HepG2 (cell line): ENCODE results near the gene KCNMB2. TPM values are rescaled to one million over a fixed set of nuclear protein-coding genes. Genes with fewer than 3 reads are reported as not detected.

Source experiments
- ATAC-seq: fragments of 200-7000 bp; cut with Tn5 transposase; 3 replicates; pipeline ENCODE4 v1.9.1; 2020; ENCODE audit warnings: mild to moderate bottlenecking, moderate library complexity
- BruUV-seq: library from RNA; stranded (reverse); fragments of 400-500 nt; replicated peaks from 2 replicates; lab custom pipeline; 2021; lab: Mats Ljungman, UMichigan
- CTCF ChIA-PET: fragments of 300-600 bp; formaldehyde crosslinking; extraction: SDS; loops from one replicate; lab custom pipeline; 2021; ENCODE audit warnings: low total read pairs, inconsistent platforms, low intra/inter-chr PET ratio; lab: Yijun Ruan, JAX
- POLR2A ChIA-PET: fragments of 350-600 bp; sonication (Branson Sonifier 250); formaldehyde crosslinking; loops from one replicate; lab custom pipeline; 2020; ENCODE audit warnings: antibody characterized with exemption, inconsistent platforms; lab: Yijun Ruan, JAX
- DNase-seq: peaks from one replicate; pipeline ENCODE4 v3.0.0-alpha.2; 2015; ENCODE audit warnings: low spot score
- FAIRE-seq: peaks from 3 replicates; lab custom pipeline; 2011; peaks lifted over from hg19 to GRCh38; lab: Jason Lieb, UNC
- H2AFZ ChIP-seq: one replicate; pipeline ENCODE4 v1.6.1; 2011; ENCODE audit warnings: low read length, inconsistent platforms
- H3K27ac ChIP-seq: fragments of 300-600 bp; 3 replicates; pipeline ENCODE4 v1.8.0; 2011; ENCODE audit warnings: mixed run types, mild to moderate bottlenecking, mixed read lengths, low read length, inconsistent platforms; ENCODE audit not compliant: insufficient read depth; ENCODE audit errors: extremely low read length
- H3K27me3 ChIP-seq, 2 experiments: fragments of 200-600 bp in 1 of 2; 2 replicates in 1 of 2; 3 replicates in 1 of 2; pipeline versions ENCODE4 v1.6.0 to v1.8.0; 2011; ENCODE audit warnings: low read length in 2 of 2, mild to moderate bottlenecking in 2 of 2, moderate library complexity in 2 of 2, inconsistent platforms in 1 of 2; ENCODE audit not compliant: insufficient read depth in 2 of 2, control insufficient read depth in 1 of 2
- H3K36me3 ChIP-seq, 2 experiments: fragments of 200-600 bp in 1 of 2; replicated peaks in 1 of 2; 2 replicates in 1 of 2; 3 replicates in 1 of 2; pipeline versions ENCODE4 v1.5.1 to v1.8.0; 2011; ENCODE audit warnings: low read length in 2 of 2, inconsistent platforms in 1 of 2; ENCODE audit not compliant: insufficient read depth in 2 of 2, control insufficient read depth in 1 of 2
- H3K4me1 ChIP-seq: 2 replicates; pipeline ENCODE4 v1.5.1; 2012; ENCODE audit warnings: low read length, inconsistent platforms; ENCODE audit not compliant: insufficient read depth
- H3K4me2 ChIP-seq: 2 replicates; pipeline ENCODE4 v1.6.0; 2011; ENCODE audit warnings: low read depth, low read length, inconsistent platforms
- H3K4me3 ChIP-seq, 3 experiments: fragments of 200-600 bp in 1 of 3; sonication (generic), shearing (Covaris generic) in 1 of 3; replicated peaks in 1 of 3; 2 replicates each; pipeline ENCODE4 v1.5.1; 2011 to 2016; ENCODE audit warnings: low read length in 3 of 3, inconsistent platforms in 2 of 3, low read depth in 2 of 3, mild to moderate bottlenecking in 2 of 3, control low read depth in 1 of 3, mixed read lengths in 1 of 3; ENCODE audit not compliant: insufficient read depth in 1 of 3
- H3K79me2 ChIP-seq: one replicate; pipeline ENCODE4 v1.6.1; 2011; ENCODE audit warnings: low read length, inconsistent platforms; ENCODE audit not compliant: insufficient read depth
- H3K9ac ChIP-seq: 2 replicates; pipeline ENCODE4 v1.6.0; 2011; ENCODE audit warnings: mild to moderate bottlenecking, low read depth, low read length, inconsistent platforms; ENCODE audit not compliant: insufficient read depth
- H3K9me3 ChIP-seq: 2 replicates; pipeline ENCODE4 v1.5.1; 2012; ENCODE audit warnings: mild to moderate bottlenecking, low read length
- H4K20me1 ChIP-seq: 2 replicates; pipeline ENCODE4 v1.6.0; 2011; ENCODE audit warnings: inconsistent platforms, mild to moderate bottlenecking, low read length, moderate library complexity; ENCODE audit not compliant: insufficient read depth
- ETV5 ChIP-seq: IDR thresholded peaks from 2 replicates; pipeline ENCODE4 v1.6.1; 2018; ENCODE audit warnings: missing biosample characterization, missing genetic modification reagents, inconsistent platforms, borderline replicate concordance
- KAT2B ChIP-seq: fragments of 150-350 bp; IDR thresholded peaks from 2 replicates; pipeline ENCODE4 v1.6.1; 2014; ENCODE audit warnings: low read depth, low read length, borderline replicate concordance
- MED8 ChIP-seq: sonication (generic); formaldehyde crosslinking; IDR thresholded peaks from 2 replicates; pipeline ENCODE4 v1.8.1; 2023; ENCODE audit warnings: mild to moderate bottlenecking, missing genetic modification reagents; ENCODE audit not compliant: insufficient replicate concordance
- PHB2 ChIP-seq: fragments of 450-650 bp; IDR thresholded peaks from 2 replicates; pipeline ENCODE4 v1.6.1; 2018; ENCODE audit not compliant: partially characterized antibody
- PHF5A ChIP-seq: IDR thresholded peaks from one replicate; pipeline ENCODE4 v1.6.1; 2018; ENCODE audit warnings: low read depth, missing genetic modification reagents; ENCODE audit not compliant: unreplicated experiment
- THYN1 ChIP-seq: sonication (generic); formaldehyde crosslinking; IDR thresholded peaks from 2 replicates; pipeline ENCODE4 v1.8.1; 2023; ENCODE audit warnings: low read depth, mild to moderate bottlenecking, moderate library complexity, missing genetic modification reagents, borderline replicate concordance
- ZNF672 ChIP-seq: sonication (generic); formaldehyde crosslinking; IDR thresholded peaks from 2 replicates; pipeline ENCODE4 v1.8.1; 2022; ENCODE audit warnings: missing genetic modification reagents
- ZNF772 ChIP-seq: sonication (generic); formaldehyde crosslinking; IDR thresholded peaks from 2 replicates; pipeline ENCODE4 v1.5.0; 2020; ENCODE audit warnings: mild to moderate bottlenecking, missing genetic modification reagents
- ZNF777 ChIP-seq: sonication (generic); formaldehyde crosslinking; IDR thresholded peaks from 2 replicates; pipeline ENCODE4 v1.4.0; 2020; ENCODE audit warnings: missing genetic modification reagents
- ZNF839 ChIP-seq: sonication (generic); formaldehyde crosslinking; IDR thresholded peaks from 2 replicates; pipeline ENCODE4 v1.4.0; 2020; ENCODE audit warnings: missing genetic modification reagents, mild to moderate bottlenecking, borderline replicate concordance
- ZSCAN20 ChIP-seq: sonication (generic); formaldehyde crosslinking; IDR thresholded peaks from 2 replicates; pipeline ENCODE4 v1.4.0; 2020; ENCODE audit warnings: missing genetic modification reagents, mild to moderate bottlenecking, borderline replicate concordance
- in situ Hi-C: cut with HindIII; loops from 2 replicates; pipeline ENCODE4 v1.10.0; 2017; ENCODE audit warnings: low pct_unique_long_range_greater_than_20kb; ENCODE audit not compliant: extremely low pct_ligation_motif_present
- intact Hi-C: fragments of 100-400 bp; cut with micrococcal nuclease; formaldehyde crosslinking; loops from one replicate; pipeline ENCODE4 v1.10.0; 2022; ENCODE audit not compliant: unreplicated experiment
- polyA plus RNA-seq, 8 experiments: library from polyadenylated mRNA; depleted of rRNA in 3 of 8; stranded (reverse) in 7 of 8; unstranded in 1 of 8; fragments of >200 nt; fragmentation: Illumina TruSeq in 4 of 8; extraction: Trizol in 4 of 8; gene quantifications; 2 replicates each; pipeline versions ENCODE4 v1.2.1 to v1.2.3, GENCODE V29; 2011 to 2016; ENCODE audit warnings: low read depth in 4 of 8, missing spikeins in 1 of 8, mixed read lengths in 1 of 8; ENCODE audit not compliant: insufficient read depth in 1 of 8
- total RNA-seq, 5 experiments: library from RNA; depleted of rRNA; stranded (reverse); fragments of >200 nt; fragmentation: Illumina TruSeq; extraction: Trizol; gene quantifications; 2 replicates each; pipeline ENCODE4 v1.2.3, GENCODE V29; 2016; ENCODE audit warnings: low read depth in 1 of 5
- TF ChIP-seq, protein P1 (sequence below): sonication (generic); formaldehyde crosslinking; conservative IDR thresholded peaks from 2 replicates; pipeline ENCODE4 v1.8.0; 2022; ENCODE audit warnings: missing genetic modification reagents
- TF ChIP-seq, protein P2 (sequence below): sonication (generic); formaldehyde crosslinking; conservative IDR thresholded peaks from 2 replicates; pipeline ENCODE4 v1.8.0; 2022; ENCODE audit warnings: mild to moderate bottlenecking, moderate library complexity, missing genetic modification reagents
- TF ChIP-seq, protein P3 (sequence below): sonication (generic); formaldehyde crosslinking; IDR thresholded peaks from 2 replicates; pipeline ENCODE4 v1.4.0; 2020; ENCODE audit warnings: missing genetic modification reagents

Gene KCNMB2
- total and polyA plus RNA-seq, 2 of the 13 experiments (the other 11 are each of a cell fraction or from before 2014, with no cell fraction given) = not detected

DNA sequence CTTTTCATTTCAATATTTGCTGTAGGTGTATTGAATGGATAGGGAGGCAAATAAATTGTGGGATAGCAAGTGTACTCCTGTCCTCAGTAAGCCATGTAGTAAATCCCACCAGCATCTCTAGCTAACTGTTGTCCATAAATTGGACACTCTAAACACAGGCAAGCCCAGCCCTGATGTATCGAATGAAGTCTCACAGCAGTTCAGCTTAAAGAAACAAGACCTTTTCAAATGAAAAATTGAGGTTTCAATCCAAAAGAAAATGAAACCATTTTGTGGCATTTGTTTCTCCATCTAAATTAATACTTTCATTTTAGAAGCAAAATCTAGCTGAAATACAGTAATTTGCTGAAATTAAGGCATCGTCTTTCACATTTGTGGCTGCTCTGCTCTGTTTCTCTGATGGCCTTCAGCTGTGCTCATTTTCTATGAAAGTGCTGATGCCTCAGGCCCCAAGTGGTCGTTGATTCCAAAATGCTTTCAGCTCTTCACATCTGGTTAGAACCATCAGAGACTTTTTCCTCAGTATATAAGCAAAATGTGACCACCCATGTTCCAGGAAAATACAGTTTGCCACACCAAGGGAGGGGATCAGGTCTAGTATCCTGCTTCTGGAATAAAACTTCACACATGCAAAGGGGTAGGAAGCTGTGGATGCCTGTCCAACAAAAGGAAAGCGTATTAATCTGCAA, 290.3 kb downstream of the KCNMB2 start (continued):
- TF ChIP-seq, protein P1, sequence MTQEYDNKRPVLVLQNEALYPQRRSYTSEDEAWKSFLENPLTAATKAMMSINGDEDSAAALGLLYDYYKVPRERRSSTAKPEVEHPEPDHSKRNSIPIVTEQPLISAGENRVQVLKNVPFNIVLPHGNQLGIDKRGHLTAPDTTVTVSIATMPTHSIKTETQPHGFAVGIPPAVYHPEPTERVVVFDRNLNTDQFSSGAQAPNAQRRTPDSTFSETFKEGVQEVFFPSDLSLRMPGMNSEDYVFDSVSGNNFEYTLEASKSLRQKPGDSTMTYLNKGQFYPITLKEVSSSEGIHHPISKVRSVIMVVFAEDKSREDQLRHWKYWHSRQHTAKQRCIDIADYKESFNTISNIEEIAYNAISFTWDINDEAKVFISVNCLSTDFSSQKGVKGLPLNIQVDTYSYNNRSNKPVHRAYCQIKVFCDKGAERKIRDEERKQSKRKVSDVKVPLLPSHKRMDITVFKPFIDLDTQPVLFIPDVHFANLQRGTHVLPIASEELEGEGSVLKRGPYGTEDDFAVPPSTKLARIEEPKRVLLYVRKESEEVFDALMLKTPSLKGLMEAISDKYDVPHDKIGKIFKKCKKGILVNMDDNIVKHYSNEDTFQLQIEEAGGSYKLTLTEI (CRISPR knock-in tag) = no peak
- TF ChIP-seq, protein P2, sequence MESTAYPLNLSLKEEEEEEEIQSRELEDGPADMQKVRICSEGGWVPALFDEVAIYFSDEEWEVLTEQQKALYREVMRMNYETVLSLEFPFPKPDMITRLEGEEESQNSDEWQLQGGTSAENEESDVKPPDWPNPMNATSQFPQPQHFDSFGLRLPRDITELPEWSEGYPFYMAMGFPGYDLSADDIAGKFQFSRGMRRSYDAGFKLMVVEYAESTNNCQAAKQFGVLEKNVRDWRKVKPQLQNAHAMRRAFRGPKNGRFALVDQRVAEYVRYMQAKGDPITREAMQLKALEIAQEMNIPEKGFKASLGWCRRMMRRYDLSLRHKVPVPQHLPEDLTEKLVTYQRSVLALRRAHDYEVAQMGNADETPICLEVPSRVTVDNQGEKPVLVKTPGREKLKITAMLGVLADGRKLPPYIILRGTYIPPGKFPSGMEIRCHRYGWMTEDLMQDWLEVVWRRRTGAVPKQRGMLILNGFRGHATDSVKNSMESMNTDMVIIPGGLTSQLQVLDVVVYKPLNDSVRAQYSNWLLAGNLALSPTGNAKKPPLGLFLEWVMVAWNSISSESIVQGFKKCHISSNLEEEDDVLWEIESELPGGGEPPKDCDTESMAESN (CRISPR knock-in tag) = no peak
- TF ChIP-seq ZSCAN20 (CRISPR knock-in tag) = no peak
- TF ChIP-seq ETV5 (CRISPR knock-in tag) = no peak
- no peak for TF ChIP-seq KAT2B
- TF ChIP-seq PHF5A (CRISPR knock-in tag) = no peak
- no peak for TF ChIP-seq THYN1

DNA sequence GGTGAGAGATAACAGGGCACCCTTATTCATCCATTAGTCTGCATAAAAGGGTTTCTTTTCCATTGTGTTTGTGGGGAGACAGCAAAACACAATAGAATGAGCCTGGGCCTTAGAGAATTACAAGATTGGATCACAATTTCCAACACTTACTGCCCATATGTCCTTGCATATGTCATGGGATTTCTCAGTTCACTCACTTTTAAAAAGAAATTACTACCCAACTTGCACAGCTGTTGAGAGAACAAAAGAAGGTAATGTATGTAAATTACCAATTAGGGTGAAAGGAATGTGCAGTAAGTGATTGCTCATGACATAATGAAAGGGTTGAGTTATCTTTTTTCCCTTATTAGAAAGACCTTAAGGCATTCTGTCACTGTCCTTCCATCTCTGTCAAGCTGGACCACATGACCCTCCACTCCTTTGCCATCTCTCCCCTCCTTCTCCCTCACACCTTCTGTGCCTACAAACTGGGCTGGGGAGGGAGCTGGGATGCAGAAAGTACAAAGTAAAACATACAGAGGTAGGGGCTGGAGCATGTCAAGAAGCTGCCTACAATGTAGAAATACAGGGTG, 291.1 kb downstream of the KCNMB2 start:
- DNase-seq = no peak
- Histone ChIP-seq H3K4me2 (no peak overlapping the region), H3K27ac (no peak overlapping the region), H2AFZ (no peak overlapping the region), H3K36me3 (no peaks in the 10 kb centered on the region), H3K4me1 (no peaks in the 10 kb centered on the region), H4K20me1 (no peaks in the 10 kb centered on the region), H3K9me3 (no peaks in the 10 kb centered on the region), H3K79me2 (no peaks in the 10 kb centered on the region), H3K27me3 (no peaks in the 10 kb centered on the region), H3K9ac (no peak overlapping the region), H3K4me3 (no peak overlapping the region)
- in situ Hi-C loops = no loop called here
- FAIRE-seq = no peak
- BruUV-seq = no TSS peak
- ChIA-PET CTCF (no interaction called here), POLR2A (no interaction called here)
- intact Hi-C loops = no loop called here
- ATAC-seq = no peak
- no peak for TF ChIP-seq ZNF777 (CRISPR knock-in tag)
- TF ChIP-seq, protein P3, sequence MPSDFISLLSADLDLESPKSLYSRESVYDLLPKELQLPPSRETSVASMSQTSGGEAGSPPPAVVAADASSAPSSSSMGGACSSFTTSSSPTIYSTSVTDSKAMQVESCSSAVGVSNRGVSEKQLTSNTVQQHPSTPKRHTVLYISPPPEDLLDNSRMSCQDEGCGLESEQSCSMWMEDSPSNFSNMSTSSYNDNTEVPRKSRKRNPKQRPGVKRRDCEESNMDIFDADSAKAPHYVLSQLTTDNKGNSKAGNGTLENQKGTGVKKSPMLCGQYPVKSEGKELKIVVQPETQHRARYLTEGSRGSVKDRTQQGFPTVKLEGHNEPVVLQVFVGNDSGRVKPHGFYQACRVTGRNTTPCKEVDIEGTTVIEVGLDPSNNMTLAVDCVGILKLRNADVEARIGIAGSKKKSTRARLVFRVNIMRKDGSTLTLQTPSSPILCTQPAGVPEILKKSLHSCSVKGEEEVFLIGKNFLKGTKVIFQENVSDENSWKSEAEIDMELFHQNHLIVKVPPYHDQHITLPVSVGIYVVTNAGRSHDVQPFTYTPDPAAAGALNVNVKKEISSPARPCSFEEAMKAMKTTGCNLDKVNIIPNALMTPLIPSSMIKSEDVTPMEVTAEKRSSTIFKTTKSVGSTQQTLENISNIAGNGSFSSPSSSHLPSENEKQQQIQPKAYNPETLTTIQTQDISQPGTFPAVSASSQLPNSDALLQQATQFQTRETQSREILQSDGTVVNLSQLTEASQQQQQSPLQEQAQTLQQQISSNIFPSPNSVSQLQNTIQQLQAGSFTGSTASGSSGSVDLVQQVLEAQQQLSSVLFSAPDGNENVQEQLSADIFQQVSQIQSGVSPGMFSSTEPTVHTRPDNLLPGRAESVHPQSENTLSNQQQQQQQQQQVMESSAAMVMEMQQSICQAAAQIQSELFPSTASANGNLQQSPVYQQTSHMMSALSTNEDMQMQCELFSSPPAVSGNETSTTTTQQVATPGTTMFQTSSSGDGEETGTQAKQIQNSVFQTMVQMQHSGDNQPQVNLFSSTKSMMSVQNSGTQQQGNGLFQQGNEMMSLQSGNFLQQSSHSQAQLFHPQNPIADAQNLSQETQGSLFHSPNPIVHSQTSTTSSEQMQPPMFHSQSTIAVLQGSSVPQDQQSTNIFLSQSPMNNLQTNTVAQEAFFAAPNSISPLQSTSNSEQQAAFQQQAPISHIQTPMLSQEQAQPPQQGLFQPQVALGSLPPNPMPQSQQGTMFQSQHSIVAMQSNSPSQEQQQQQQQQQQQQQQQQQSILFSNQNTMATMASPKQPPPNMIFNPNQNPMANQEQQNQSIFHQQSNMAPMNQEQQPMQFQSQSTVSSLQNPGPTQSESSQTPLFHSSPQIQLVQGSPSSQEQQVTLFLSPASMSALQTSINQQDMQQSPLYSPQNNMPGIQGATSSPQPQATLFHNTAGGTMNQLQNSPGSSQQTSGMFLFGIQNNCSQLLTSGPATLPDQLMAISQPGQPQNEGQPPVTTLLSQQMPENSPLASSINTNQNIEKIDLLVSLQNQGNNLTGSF (CRISPR knock-in tag) = no peak
- TF ChIP-seq MED8 (CRISPR knock-in tag) = no peak
- TF ChIP-seq ZNF839 = no peak
- TF ChIP-seq PHB2 = no peak
- TF ChIP-seq ZNF772 (CRISPR knock-in tag) = no peak
- no peak for TF ChIP-seq ZNF672 (CRISPR knock-in tag)
